KMS-11 (cell line): ENCODE results near the gene OR6Y1.
A peak's percentile ranks its signal among the peaks of the same experiment; 100 is the strongest.

ENCODE experiments used
- H2AFZ ChIP-seq: fragments of 200-600 bp; sonication (generic); 2 replicates; pipeline ENCODE4 v1.6.1; 2016; ENCODE audit warnings: antibody characterized with exemption, mixed run types, low read depth
- H3K27ac ChIP-seq: fragments of 200-600 bp; sonication (generic); 2 replicates; pipeline ENCODE4 v1.6.1; 2016; ENCODE audit warnings: mild to moderate bottlenecking, mixed run types
- H3K27me3 ChIP-seq: fragments of 200-600 bp; sonication (generic); 2 replicates; pipeline ENCODE4 v1.6.1; 2017; ENCODE audit warnings: mild to moderate bottlenecking, low read depth, mixed run types, moderate library complexity; ENCODE audit not compliant: insufficient read depth
- H3K36me3 ChIP-seq: fragments of 200-600 bp; sonication (generic); 2 replicates; pipeline ENCODE4 v1.6.1; 2017; ENCODE audit warnings: mild to moderate bottlenecking, mixed run types; ENCODE audit not compliant: insufficient read depth
- H3K4me1 ChIP-seq: fragments of 200-600 bp; sonication (generic); 2 replicates; pipeline ENCODE4 v1.6.1; 2016; ENCODE audit warnings: mild to moderate bottlenecking, low read depth, mixed run types; ENCODE audit not compliant: poor library complexity, severe bottlenecking
- H3K4me2 ChIP-seq: fragments of 200-600 bp; sonication (generic); 2 replicates; pipeline ENCODE4 v1.7.0; 2016; ENCODE audit warnings: mild to moderate bottlenecking, mixed run types
- H3K4me3 ChIP-seq: fragments of 200-600 bp; sonication (generic); IDR thresholded peaks from 2 replicates; pipeline ENCODE4 v1.6.1; 2017; ENCODE audit warnings: low read depth, low read length, mixed read lengths; ENCODE audit not compliant: insufficient read depth
- H3K79me2 ChIP-seq: fragments of 200-600 bp; sonication (generic); 2 replicates; pipeline ENCODE4 v1.6.1; 2016; ENCODE audit warnings: low read depth, mixed run types; ENCODE audit not compliant: insufficient read depth
- H3K9ac ChIP-seq: fragments of 200-600 bp; sonication (generic); 2 replicates; pipeline ENCODE4 v1.6.1; 2016; ENCODE audit warnings: mild to moderate bottlenecking, mixed run types
- H4K20me1 ChIP-seq: fragments of 200-600 bp; sonication (generic); 2 replicates; pipeline ENCODE4 v1.6.1; 2016; ENCODE audit warnings: mild to moderate bottlenecking, mixed run types; ENCODE audit not compliant: insufficient read depth
- CTCF ChIP-seq: fragments of 200-600 bp; sonication (generic); conservative IDR thresholded peaks from 2 replicates; pipeline ENCODE4 v1.6.1; 2017; ENCODE audit warnings: low read depth, mild to moderate bottlenecking, antibody characterized with exemption, low read length, moderate library complexity, mixed read lengths

Gene OR6Y1

GRCh38 chr1:158554352-158554751 lies at the start of gene OR6Y1:
TSS of gene OR6Y1 (minus strand) at chr1:158554405. CDS start at chr1:158548105, 6,300 bp downstream.
- Histone ChIP-seq H3K79me2 (no peaks in the 10 kb centered on the region), H3K4me2 (no peak within 1 kb of the TSS), H3K9ac (no peak within 1 kb of the TSS), H3K4me3 (no peak within 1 kb of the TSS), H3K27me3 (no peaks in the 10 kb centered on the region), H3K4me1 (no peaks in the 10 kb centered on the region), H3K36me3 (no peaks in the 10 kb centered on the region), H4K20me1 (no peaks in the 10 kb centered on the region), H3K27ac (no peak within 1 kb of the TSS), H2AFZ (no peak within 1 kb of the TSS)
- TF ChIP-seq CTCF, result no peak

- no peaks in the 10 kb centered on the region for H3K27me3 ChIP-seq
- no peaks in the 10 kb centered on the region for H3K4me1 ChIP-seq
- H4K20me1 ChIP-seq, result no peaks in the 10 kb centered on the region
- no peak overlapping the region for H2AFZ ChIP-seq
- no peak overlapping the region for H3K27ac ChIP-seq
- no peaks in the 10 kb centered on the region for H3K79me2 ChIP-seq
- no peak overlapping the region for H3K9ac ChIP-seq
- no peaks in the 10 kb centered on the region for H3K36me3 ChIP-seq
- H3K4me2 ChIP-seq, result no peak overlapping the region
- H3K4me3 ChIP-seq, result no peak overlapping the region
- TF ChIP-seq CTCF, result no peak
These were observed 46.5 kb upstream of the OR6Y1 start for GRCh38 chr1:158600735-158601134.

- H3K36me3 ChIP-seq, result no peaks in the 10 kb centered on the region
- peak overlapping the region; percentile 11 for H3K4me3 ChIP-seq
- no peak overlapping the region for H2AFZ ChIP-seq
- H3K27me3 ChIP-seq, result no peaks in the 10 kb centered on the region
- no peak overlapping the region for H3K4me2 ChIP-seq
- H3K9ac ChIP-seq, result no peak overlapping the region
- no peaks in the 10 kb centered on the region for H3K4me1 ChIP-seq
- H3K79me2 ChIP-seq, result no peaks in the 10 kb centered on the region
- H4K20me1 ChIP-seq, result no peaks in the 10 kb centered on the region
- TF ChIP-seq CTCF, result no peak
- no peak overlapping the region for H3K27ac ChIP-seq
These were observed 32.7 kb upstream of the OR6Y1 start for GRCh38 chr1:158586942-158587341.

GRCh38 chr1:158583962-158584361 lies 29.8 kb upstream of the OR6Y1 start:
- no peak overlapping the region for H2AFZ ChIP-seq
- no peaks in the 10 kb centered on the region for H3K36me3 ChIP-seq
- H3K4me3 ChIP-seq, result no peak overlapping the region
- no peaks in the 10 kb centered on the region for H3K79me2 ChIP-seq
- no peak for TF ChIP-seq CTCF
- H3K9ac ChIP-seq, result no peak overlapping the region
- H3K4me1 ChIP-seq, result no peaks in the 10 kb centered on the region
- H3K4me2 ChIP-seq, result no peak overlapping the region
- no peaks in the 10 kb centered on the region for H4K20me1 ChIP-seq
- no peaks in the 10 kb centered on the region for H3K27me3 ChIP-seq
- no peak overlapping the region for H3K27ac ChIP-seq

GRCh38 chr1:158579733-158580132 lies 25.5 kb upstream of the OR6Y1 start, which contains the start of gene OR10X1:
TSS of gene OR10X1 (minus strand) at chr1:158579899. CDS start at chr1:158579899, 0 bp downstream.
- no peak within 1 kb of the TSS for H3K4me3 ChIP-seq
- H3K27me3 ChIP-seq, result no peaks in the 10 kb centered on the region
- H2AFZ ChIP-seq, result no peak within 1 kb of the TSS

More at GRCh38 chr1:158579733-158580132, 25.5 kb upstream of the OR6Y1 start, which contains the start of gene OR10X1:
- Histone ChIP-seq H3K9ac (no peak within 1 kb of the TSS), H3K27ac (no peak within 1 kb of the TSS), H3K4me2 (no peak within 1 kb of the TSS), H4K20me1 (no peaks in the 10 kb centered on the region), H3K36me3 (no peaks in the 10 kb centered on the region), H3K4me1 (no peaks in the 10 kb centered on the region), H3K79me2 (no peaks in the 10 kb centered on the region)
- TF ChIP-seq CTCF, result no peak
